Measurements from ENCODE around the gene GNG2. TPM values are rescaled to one million over a fixed set of nuclear protein-coding genes. Genes with fewer than 3 reads are reported as not detected.

The GNG2 gene
- total and polyA plus RNA-seq, 9 of the 15 experiments (the other 6 are each of a cell fraction or from before 2014, with no cell fraction given): 0.18 TPM; not detected in 8

GRCh38 chr14:51929910-51930682, 69.7 kb downstream of the GNG2 start (continued):
- TF ChIP-seq FOXP4 (CRISPR knock-in tag; IDR thresholded peaks at IDR 0.05; ENCODE audit: borderline replicate concordance) (no peak), JUN (IDR thresholded peaks at IDR 0.05; ENCODE audit: borderline replicate concordance, low read depth, low read length) (no peak), JUN (CRISPR knock-in tag; IDR thresholded peaks at IDR 0.05; ENCODE audit: borderline replicate concordance) (no peak), PHF8 (IDR thresholded peaks at IDR 0.05; ENCODE audit: borderline replicate concordance, low read length) (no peak), SOX6 (IDR thresholded peaks at IDR 0.05) (no peak), ZNF174 (CRISPR knock-in tag; IDR thresholded peaks at IDR 0.05) (no peak), AFF4 (CRISPR knock-in tag; IDR thresholded peaks at IDR 0.05) (no peak)
